Measurements from ENCODE around the gene AKAP6.

Gene AKAP6

DNA sequence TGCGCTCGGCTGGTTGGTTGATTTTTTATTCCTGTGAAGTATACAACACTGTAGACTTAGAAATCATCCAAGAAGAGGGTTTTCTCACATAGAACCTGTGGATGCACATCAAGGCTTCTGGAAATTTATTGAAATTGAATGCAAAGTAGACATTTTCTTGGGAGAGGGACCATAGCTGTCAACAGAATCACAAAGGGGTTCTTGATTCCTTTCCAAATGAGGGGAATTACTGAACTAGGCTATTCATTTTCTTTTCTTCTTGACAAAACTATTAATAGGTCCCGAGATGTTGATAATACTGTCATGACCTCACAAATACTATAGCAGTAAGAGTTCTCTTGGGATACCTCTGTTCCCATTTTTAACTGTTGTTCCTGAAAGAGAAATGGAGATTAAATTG, 73.9 kb downstream of the AKAP6 start:
- FAIRE-seq (no peak), DNase-seq (ENCODE audit: insufficient read length, low spot score) (no peak)

DNA sequence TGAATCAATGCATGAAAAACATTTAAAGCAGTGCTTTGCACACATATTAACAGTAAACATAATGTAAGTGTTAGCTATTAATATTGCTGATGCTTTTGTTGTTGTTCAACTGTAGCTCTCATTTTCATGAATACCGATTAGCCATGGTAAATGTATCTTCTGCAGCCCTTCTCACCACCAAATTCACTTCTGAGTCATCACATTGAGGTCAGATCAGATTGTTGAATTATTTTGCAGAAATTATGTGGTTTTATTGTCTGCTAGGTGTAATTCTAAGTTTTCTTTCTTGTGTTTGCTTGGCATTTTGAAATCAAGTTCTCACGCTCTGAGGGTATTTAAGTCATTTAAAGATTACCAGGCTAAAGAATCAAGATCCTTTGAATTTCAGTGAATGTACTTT, 74.6 kb downstream of the AKAP6 start:
- no peak for DNase-seq (ENCODE audit: insufficient read length, low spot score)

DNA sequence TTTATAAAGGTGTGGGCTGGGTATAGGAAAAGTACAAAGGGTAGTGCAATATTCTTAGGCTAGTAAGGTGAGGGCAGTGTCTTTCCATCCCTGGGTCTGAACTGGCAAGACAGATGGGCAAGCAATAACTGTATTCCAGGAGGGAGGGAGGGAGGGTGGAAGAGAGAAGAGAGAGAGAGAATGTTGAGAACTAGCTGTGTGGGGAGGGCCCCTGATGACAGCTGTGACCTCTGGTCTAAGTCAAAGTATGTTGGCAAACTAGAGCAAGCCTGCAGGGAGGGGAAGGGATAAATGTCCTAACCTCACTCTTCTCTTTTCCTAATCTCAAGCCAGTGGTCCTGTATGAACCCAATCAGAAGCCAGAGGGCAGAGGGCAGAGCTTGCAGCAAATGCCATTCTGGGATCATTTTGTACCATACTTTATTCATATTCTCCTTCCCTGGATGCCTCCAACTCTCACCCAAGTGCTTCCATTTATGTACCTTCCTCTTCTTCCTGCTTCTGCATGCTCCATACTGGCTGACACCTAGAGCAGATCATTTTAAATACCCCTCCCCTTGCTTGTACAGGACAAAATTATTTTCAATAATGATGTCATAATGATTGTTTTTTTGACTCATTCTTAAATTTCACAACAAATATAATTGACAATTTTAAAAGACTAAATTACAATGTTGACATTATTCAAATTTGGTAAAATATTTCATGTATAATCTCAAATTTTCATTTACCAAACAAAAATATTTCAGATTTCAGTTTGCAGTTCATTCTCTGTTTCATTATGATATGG, 75.9 kb downstream of the AKAP6 start:
- DNase-seq (ENCODE audit: insufficient read length, low spot score): no peak
- FAIRE-seq: no peak

More for the DNA sequence above, 74.6 kb downstream of the AKAP6 start:
- FAIRE-seq: no peak

- DNase-seq (ENCODE audit: insufficient read length, low spot score): no peak
- no peak for FAIRE-seq
Observed at GRCh38 chr14:32405856-32406255, 76.8 kb downstream of the AKAP6 start.

- DNase-seq (ENCODE audit: insufficient read length, low spot score) (no peak), FAIRE-seq (no peak)
Observed at GRCh38 chr14:32407130-32407529, 78.0 kb downstream of the AKAP6 start.

DNA sequence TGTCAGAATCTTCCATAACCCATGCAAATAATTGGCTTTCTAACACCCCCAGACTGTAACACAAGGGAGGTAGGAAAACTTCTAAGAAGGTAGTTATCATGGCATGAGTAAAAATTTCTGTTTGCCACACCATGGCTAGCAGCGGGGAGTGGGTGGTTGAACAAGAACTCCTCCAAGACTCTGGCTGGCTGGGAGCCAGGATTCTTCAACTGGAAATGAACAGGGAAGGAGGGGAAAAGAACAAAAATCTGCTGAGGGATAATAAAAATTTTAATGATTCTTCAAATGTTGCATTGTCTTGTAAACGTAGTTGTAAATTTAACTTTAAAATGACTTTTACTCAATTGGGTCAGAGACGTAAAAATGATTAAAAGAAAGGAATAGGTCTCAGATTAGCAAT, 78.9 kb downstream of the AKAP6 start:
- no peak for FAIRE-seq
- no peak for DNase-seq (ENCODE audit: insufficient read length, low spot score)

- no peak for DNase-seq (ENCODE audit: insufficient read length, low spot score)
- FAIRE-seq: no peak
Observed at GRCh38 chr14:32412103-32412502, 83.0 kb downstream of the AKAP6 start.

DNA sequence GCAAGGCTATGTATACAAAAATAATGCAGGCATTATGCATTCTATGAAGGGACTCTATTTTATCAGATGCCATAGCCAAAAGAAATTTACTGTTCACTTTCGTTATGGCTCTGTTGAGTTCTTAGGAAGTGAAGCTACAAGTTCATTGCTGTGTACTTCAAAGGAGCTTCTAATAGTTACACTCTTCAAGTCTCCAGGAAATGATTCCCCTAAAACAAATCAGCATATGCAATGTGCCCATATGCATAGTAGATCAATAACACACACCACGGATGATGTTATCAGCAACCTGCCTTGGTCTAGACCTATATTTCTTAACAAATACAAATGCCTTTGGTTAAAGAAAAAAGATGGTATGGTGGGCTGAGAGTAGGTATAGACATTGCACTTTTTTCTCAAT, 83.4 kb downstream of the AKAP6 start:
- no peak for FAIRE-seq

GRCh38 chr14:32413967-32414640, 85.0 kb downstream of the AKAP6 start:
- DNase-seq (ENCODE audit: insufficient read length, low spot score) (no peak), FAIRE-seq (no peak)

More for the DNA sequence above, 83.4 kb downstream of the AKAP6 start:
- no peak for DNase-seq (ENCODE audit: insufficient read length, low spot score)

- FAIRE-seq: no peak
- DNase-seq (ENCODE audit: insufficient read length, low spot score): no peak
Observed at GRCh38 chr14:32414808-32415255, 85.7 kb downstream of the AKAP6 start.

GRCh38 chr14:32417956-32418552, 89.0 kb downstream of the AKAP6 start:
- FAIRE-seq: no peak
- no peak for DNase-seq (ENCODE audit: insufficient read length, low spot score)

- FAIRE-seq (no peak), DNase-seq (ENCODE audit: insufficient read length, low spot score) (no peak)
Observed at GRCh38 chr14:32419429-32419828, 90.3 kb downstream of the AKAP6 start.

DNA sequence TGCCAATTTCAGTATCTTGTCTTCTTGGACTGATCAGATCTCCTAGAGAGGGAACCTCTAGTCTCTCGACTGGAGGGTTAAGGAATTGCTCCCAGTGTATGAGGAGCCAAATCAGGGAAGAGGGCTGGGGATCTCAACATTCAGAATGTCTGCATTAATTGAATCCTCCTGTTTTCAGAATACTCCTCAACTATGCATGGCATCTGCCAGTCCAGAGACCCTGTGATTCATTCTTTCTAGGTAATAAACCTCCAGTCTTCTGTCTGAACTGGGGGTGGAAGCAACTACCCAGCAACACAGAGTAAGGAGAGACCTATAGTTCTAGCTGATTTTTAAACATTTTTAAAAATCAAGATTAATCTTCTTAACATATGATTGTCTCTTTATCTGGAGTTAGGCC, 92.7 kb downstream of the AKAP6 start:
- DNase-seq (ENCODE audit: insufficient read length, low spot score) (no peak), FAIRE-seq (no peak)

- FAIRE-seq (no peak), DNase-seq (ENCODE audit: insufficient read length, low spot score) (no peak)
Observed at GRCh38 chr14:32422440-32422839, 93.3 kb downstream of the AKAP6 start.

GRCh38 chr14:32426028-32426427, 96.9 kb downstream of the AKAP6 start:
- FAIRE-seq (no peak), DNase-seq (ENCODE audit: insufficient read length, low spot score) (no peak)

GRCh38 chr14:32426586-32427388, 97.7 kb downstream of the AKAP6 start:
- no peak for DNase-seq (ENCODE audit: insufficient read length, low spot score)
- no peak for FAIRE-seq

DNA sequence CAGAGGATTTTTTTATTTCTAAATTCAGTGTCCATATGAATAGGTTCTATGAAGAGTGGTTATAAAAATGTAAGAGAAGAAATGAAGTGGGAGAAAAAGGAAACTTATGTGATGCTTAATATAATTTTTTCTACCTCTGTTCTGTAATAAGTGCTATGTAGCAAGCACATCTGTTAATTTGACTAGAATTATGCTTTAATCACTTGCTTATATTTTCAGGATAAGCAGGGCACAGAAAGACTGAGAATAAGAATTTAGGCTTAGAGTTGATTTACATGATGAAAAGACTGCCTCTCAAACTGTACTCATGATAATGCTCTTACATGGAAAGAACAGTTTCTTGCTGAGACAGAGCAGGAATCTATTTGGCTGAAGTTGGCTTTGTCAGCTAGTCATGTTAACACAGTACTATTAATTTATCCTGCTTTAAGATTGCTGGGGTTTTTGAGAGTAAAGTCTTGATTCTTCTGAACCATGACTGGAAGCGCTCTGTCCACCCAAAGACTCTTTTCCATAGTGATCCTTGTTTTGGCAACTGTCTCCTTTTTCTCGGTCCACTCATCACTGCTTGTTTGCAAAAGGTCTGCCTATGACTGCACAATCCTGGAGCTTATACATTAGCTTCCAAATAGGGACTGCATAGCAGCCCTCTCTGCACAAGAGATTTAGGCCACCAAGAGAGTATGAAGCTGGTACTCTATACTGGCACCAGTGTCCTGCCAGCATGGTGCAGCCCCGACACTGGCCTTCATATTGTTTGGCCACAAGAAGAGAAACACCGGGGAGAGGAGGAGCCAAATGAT, 98.8 kb downstream of the AKAP6 start:
- FAIRE-seq (no peak), DNase-seq (ENCODE audit: insufficient read length, low spot score) (no peak)

DNA sequence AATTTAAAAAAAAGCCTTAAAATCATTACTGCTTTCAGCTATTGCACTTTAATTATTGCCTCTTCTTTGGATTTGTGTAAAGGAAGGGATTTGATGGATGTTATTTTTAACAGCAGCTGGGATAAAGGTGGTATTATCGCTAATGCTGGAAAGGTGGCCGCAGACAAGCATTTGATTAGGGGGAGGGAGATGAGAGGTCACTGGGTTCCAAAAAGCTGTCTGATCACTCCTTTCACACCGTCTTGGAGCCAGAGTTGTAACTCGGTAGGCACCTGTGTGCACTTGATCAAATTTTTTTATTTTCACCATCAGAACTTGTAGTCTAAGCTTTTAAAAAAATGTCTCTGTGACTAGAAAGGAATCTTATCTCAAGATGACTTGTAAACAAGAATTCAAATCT, 99.8 kb downstream of the AKAP6 start:
- FAIRE-seq (no peak), DNase-seq (ENCODE audit: insufficient read length, low spot score) (no peak)

DNA sequence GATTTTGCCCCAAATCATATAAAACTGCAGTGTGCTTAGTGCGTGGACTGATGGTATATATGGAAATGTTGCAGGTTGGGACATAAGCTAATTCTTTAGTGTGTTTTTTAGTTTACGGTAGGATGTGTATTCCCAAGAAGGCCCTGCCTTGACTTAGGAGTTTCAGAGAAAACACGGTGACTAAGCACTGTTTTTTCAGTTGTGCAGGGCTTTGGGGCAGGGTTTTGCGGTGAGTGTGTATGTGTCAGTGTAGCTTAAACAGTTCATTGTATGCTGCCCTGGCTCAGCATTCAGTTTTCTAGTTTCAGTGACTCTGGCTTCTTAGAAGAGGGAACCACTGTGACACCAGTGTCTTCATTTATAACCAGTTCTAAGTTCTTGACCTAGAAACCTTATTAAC, 101.2 kb downstream of the AKAP6 start:
- no peak for DNase-seq (ENCODE audit: insufficient read length, low spot score)
- FAIRE-seq: no peak

DNA sequence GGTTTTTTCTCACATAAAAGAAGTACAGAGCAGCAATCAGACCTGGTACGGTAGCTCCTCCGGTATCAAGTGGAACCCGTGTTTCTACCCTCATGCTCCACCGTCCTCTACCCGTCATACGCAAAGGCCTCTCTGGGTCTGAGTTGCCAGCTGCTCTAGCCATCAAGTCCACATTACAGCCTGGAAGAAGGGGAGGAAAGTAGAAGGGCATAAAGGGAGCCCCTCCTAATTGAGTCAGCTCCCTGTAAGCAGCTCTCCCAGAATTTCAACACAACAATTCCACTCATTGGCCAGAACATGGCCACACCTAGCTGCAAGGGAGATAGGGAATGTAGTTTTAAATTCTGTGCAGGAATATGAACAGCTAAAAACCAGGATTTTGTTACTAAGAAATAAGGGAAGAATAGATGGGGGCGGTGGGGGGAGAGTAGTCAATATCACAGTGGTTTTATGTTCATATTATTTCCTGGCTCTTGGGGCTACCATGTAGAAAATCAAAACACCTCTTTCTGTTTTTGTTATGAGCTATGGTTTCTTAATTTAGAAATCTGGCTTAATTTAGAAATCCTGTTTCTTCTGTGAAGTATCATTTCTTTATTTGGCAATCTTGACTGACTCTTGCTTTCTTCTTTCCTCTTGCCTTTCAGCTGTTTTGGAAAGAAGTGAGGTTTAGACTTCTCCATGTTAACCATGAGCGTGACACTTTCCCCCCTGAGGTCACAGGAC, 103.9 kb downstream of the AKAP6 start:
- DNase-seq (ENCODE audit: insufficient read length, low spot score) (no peak), FAIRE-seq (no peak)
